Measurements from ENCODE around the gene GNRHR.

Gene GNRHR

GRCh38 chr4:67701517-67701850 lies 52.7 kb downstream of the GNRHR start:
- no peaks in the 10 kb centered on the region for H3K9me3 ChIP-seq (ENCODE audit: control insufficient read depth in 2 of 2, low read length in 2 of 2)
- H3K27me3 ChIP-seq (ENCODE audit: control insufficient read depth in 2 of 2, insufficient read depth in 2 of 2, low read length in 2 of 2), result no peaks in the 10 kb centered on the region
- H3K36me3 ChIP-seq (ENCODE audit: control insufficient read depth in 2 of 2, insufficient read depth in 2 of 2, low read length in 2 of 2), result no peaks in the 10 kb centered on the region
- H3K4me1 ChIP-seq (ENCODE audit: control insufficient read depth in 2 of 2, insufficient read depth in 2 of 2, low read length in 2 of 2), result peaks cover 0 to 3% of the 10 kb centered on the region in 2 donors
- H3K27ac ChIP-seq (ENCODE audit: low read depth in 2 of 2, low read length in 2 of 2), result peak overlapping the region; percentile 62 to 81
- peak overlapping the region; percentile 44 to 68 for H3K9ac ChIP-seq (ENCODE audit: low read depth in 1 of 2, low read length in 2 of 2)
- peak overlapping the region; percentile 92 to 97 for H3K4me3 ChIP-seq (ENCODE audit: low read length in 2 of 2)

GRCh38 chr4:67700738-67701516 lies 53.3 kb downstream of the GNRHR start, which contains the start of gene UBA6:
TSS of gene UBA6 (minus strand) at chr4:67701155. CDS start at chr4:67701119, 36 bp downstream.
- H3K27ac ChIP-seq (ENCODE audit: low read depth in 2 of 2, low read length in 2 of 2), result peak within 1 kb of the TSS; percentile 81 to 89
- H3K27me3 ChIP-seq (ENCODE audit: control insufficient read depth in 2 of 2, insufficient read depth in 2 of 2, low read length in 2 of 2), result no peaks in the 10 kb centered on the region
- peak within 1 kb of the TSS; percentile 83 to 95 for H3K9ac ChIP-seq (ENCODE audit: low read depth in 1 of 2, low read length in 2 of 2)
- peaks cover 0 to 3% of the 10 kb centered on the region in 2 donors for H3K4me1 ChIP-seq (ENCODE audit: control insufficient read depth in 2 of 2, insufficient read depth in 2 of 2, low read length in 2 of 2)
- H3K4me3 ChIP-seq (ENCODE audit: low read length in 2 of 2), result peak within 1 kb of the TSS; percentile 92 to 97
- no peaks in the 10 kb centered on the region for H3K36me3 ChIP-seq (ENCODE audit: control insufficient read depth in 2 of 2, insufficient read depth in 2 of 2, low read length in 2 of 2)
- no peaks in the 10 kb centered on the region for H3K9me3 ChIP-seq (ENCODE audit: control insufficient read depth in 2 of 2, low read length in 2 of 2)

- Histone ChIP-seq H3K9ac (ENCODE audit: low read depth in 1 of 2, low read length in 2 of 2) (peak overlapping the region; percentile 83 to 95), H3K4me3 (ENCODE audit: low read length in 2 of 2) (peak overlapping the region; percentile 92 to 97), H3K36me3 (ENCODE audit: control insufficient read depth in 2 of 2, insufficient read depth in 2 of 2, low read length in 2 of 2) (no peaks in the 10 kb centered on the region), H3K27ac (ENCODE audit: low read depth in 2 of 2, low read length in 2 of 2) (peak overlapping the region; percentile 81 to 89), H3K9me3 (ENCODE audit: control insufficient read depth in 2 of 2, low read length in 2 of 2) (no peaks in the 10 kb centered on the region), H3K4me1 (ENCODE audit: control insufficient read depth in 2 of 2, insufficient read depth in 2 of 2, low read length in 2 of 2) (peaks cover 0 to 3% of the 10 kb centered on the region in 2 donors), H3K27me3 (ENCODE audit: control insufficient read depth in 2 of 2, insufficient read depth in 2 of 2, low read length in 2 of 2) (no peaks in the 10 kb centered on the region)
Observed at GRCh38 chr4:67700116-67700737, 54.0 kb downstream of the GNRHR start.

- no peaks in the 10 kb centered on the region for H3K9me3 ChIP-seq (ENCODE audit: control insufficient read depth in 2 of 2, low read length in 2 of 2)
- H3K9ac ChIP-seq (ENCODE audit: low read depth in 1 of 2, low read length in 2 of 2), result no peak overlapping the region
- peak overlapping the region; percentile 92 to 97 for H3K4me3 ChIP-seq (ENCODE audit: low read length in 2 of 2)
- peaks cover 0 to 2% of the 10 kb centered on the region in 2 donors for H3K36me3 ChIP-seq (ENCODE audit: control insufficient read depth in 2 of 2, insufficient read depth in 2 of 2, low read length in 2 of 2)
- no peak overlapping the region for H3K27ac ChIP-seq (ENCODE audit: low read depth in 2 of 2, low read length in 2 of 2)
- peaks cover 0 to 3% of the 10 kb centered on the region in 2 donors for H3K4me1 ChIP-seq (ENCODE audit: control insufficient read depth in 2 of 2, insufficient read depth in 2 of 2, low read length in 2 of 2)
- no peaks in the 10 kb centered on the region for H3K27me3 ChIP-seq (ENCODE audit: control insufficient read depth in 2 of 2, insufficient read depth in 2 of 2, low read length in 2 of 2)
Observed at GRCh38 chr4:67699603-67700002, 54.6 kb downstream of the GNRHR start.

- Histone ChIP-seq H3K4me3 (ENCODE audit: low read length in 2 of 2) (no peak overlapping the region), H3K36me3 (ENCODE audit: control insufficient read depth in 2 of 2, insufficient read depth in 2 of 2, low read length in 2 of 2) (peaks cover 0 to 3% of the 10 kb centered on the region in 2 donors)
Observed at GRCh38 chr4:67697860-67698687, 56.1 kb downstream of the GNRHR start.

GRCh38 chr4:67696061-67696460 lies 58.1 kb downstream of the GNRHR start:
- Histone ChIP-seq H3K9ac (ENCODE audit: low read depth in 1 of 2, low read length in 2 of 2) (no peak overlapping the region), H3K4me3 (ENCODE audit: low read length in 2 of 2) (no peak overlapping the region), H3K27me3 (ENCODE audit: control insufficient read depth in 2 of 2, insufficient read depth in 2 of 2, low read length in 2 of 2) (no peaks in the 10 kb centered on the region), H3K4me1 (ENCODE audit: control insufficient read depth in 2 of 2, insufficient read depth in 2 of 2, low read length in 2 of 2) (peaks cover 0 to 3% of the 10 kb centered on the region in 2 donors), H3K27ac (ENCODE audit: low read depth in 2 of 2, low read length in 2 of 2) (no peak overlapping the region), H3K9me3 (ENCODE audit: control insufficient read depth in 2 of 2, low read length in 2 of 2) (no peaks in the 10 kb centered on the region), H3K36me3 (ENCODE audit: control insufficient read depth in 2 of 2, insufficient read depth in 2 of 2, low read length in 2 of 2) (peaks cover 9 to 15% of the 10 kb centered on the region in 2 donors)

More at GRCh38 chr4:67697860-67698687, 56.1 kb downstream of the GNRHR start:
- H3K27ac ChIP-seq (ENCODE audit: low read depth in 2 of 2, low read length in 2 of 2), result no peak overlapping the region
- no peaks in the 10 kb centered on the region for H3K9me3 ChIP-seq (ENCODE audit: control insufficient read depth in 2 of 2, low read length in 2 of 2)
- H3K27me3 ChIP-seq (ENCODE audit: control insufficient read depth in 2 of 2, insufficient read depth in 2 of 2, low read length in 2 of 2), result no peaks in the 10 kb centered on the region
- H3K9ac ChIP-seq (ENCODE audit: low read depth in 1 of 2, low read length in 2 of 2), result no peak overlapping the region
- H3K4me1 ChIP-seq (ENCODE audit: control insufficient read depth in 2 of 2, insufficient read depth in 2 of 2, low read length in 2 of 2), result peaks cover 0 to 3% of the 10 kb centered on the region in 2 donors

- Histone ChIP-seq H3K36me3 (ENCODE audit: control insufficient read depth in 2 of 2, insufficient read depth in 2 of 2, low read length in 2 of 2) (peaks cover 9 to 15% of the 10 kb centered on the region in 2 donors), H3K4me3 (ENCODE audit: low read length in 2 of 2) (no peak overlapping the region), H3K27me3 (ENCODE audit: control insufficient read depth in 2 of 2, insufficient read depth in 2 of 2, low read length in 2 of 2) (no peaks in the 10 kb centered on the region), H3K4me1 (ENCODE audit: control insufficient read depth in 2 of 2, insufficient read depth in 2 of 2, low read length in 2 of 2) (no peaks in the 10 kb centered on the region), H3K9me3 (ENCODE audit: control insufficient read depth in 2 of 2, low read length in 2 of 2) (no peaks in the 10 kb centered on the region), H3K27ac (ENCODE audit: low read depth in 2 of 2, low read length in 2 of 2) (no peak overlapping the region), H3K9ac (ENCODE audit: low read depth in 1 of 2, low read length in 2 of 2) (no peak overlapping the region)
Observed at GRCh38 chr4:67694662-67695061, 59.5 kb downstream of the GNRHR start.

GRCh38 chr4:67691328-67691727 lies 62.9 kb downstream of the GNRHR start:
- H3K27ac ChIP-seq (ENCODE audit: low read depth in 2 of 2, low read length in 2 of 2), result no peak overlapping the region
- H3K4me1 ChIP-seq (ENCODE audit: control insufficient read depth in 2 of 2, insufficient read depth in 2 of 2, low read length in 2 of 2), result no peaks in the 10 kb centered on the region
- no peaks in the 10 kb centered on the region for H3K9me3 ChIP-seq (ENCODE audit: control insufficient read depth in 2 of 2, low read length in 2 of 2)
- no peak overlapping the region for H3K9ac ChIP-seq (ENCODE audit: low read depth in 1 of 2, low read length in 2 of 2)
- H3K36me3 ChIP-seq (ENCODE audit: control insufficient read depth in 2 of 2, insufficient read depth in 2 of 2, low read length in 2 of 2), result peaks cover 9 to 15% of the 10 kb centered on the region in 2 donors
- H3K4me3 ChIP-seq (ENCODE audit: low read length in 2 of 2), result no peak overlapping the region
- H3K27me3 ChIP-seq (ENCODE audit: control insufficient read depth in 2 of 2, insufficient read depth in 2 of 2, low read length in 2 of 2), result no peaks in the 10 kb centered on the region
